Left forelimb (tissue), 1 donor: Measurements from ENCODE around the gene TMEM128.
"Not testable (repeated sequence)": the region's sequence is repeated elsewhere in the genome, so short reads cannot be mapped to it uniquely, and the experiment has no call there.

Experiments
- DNase-seq: peaks from one replicate; pipeline ENCODE4 v3.0.0-alpha.2; 2018; ENCODE audit warnings: low spot score

TMEM128 gene

GRCh38 chr4:4248029-4248884, at the start of gene TMEM128:
TMEM128 (minus strand) TSS chr4:4248223; CDS start chr4:4248202, 21 bp downstream.
- peak; percentile 97 for DNase-seq

GRCh38 chr4:4296283-4296846, 48.3 kb upstream of the TMEM128 start:
- DNase-seq: no peak

GRCh38 chr4:4293279-4293678, 45.3 kb upstream of the TMEM128 start:
- no peak for DNase-seq

GRCh38 chr4:4289941-4290850, 42.2 kb upstream of the TMEM128 start, which contains the start of the genes LYAR and ZBTB49:
LYAR (minus strand) TSS chr4:4290154; CDS start chr4:4283742, 6,412 bp downstream.
ZBTB49 (plus strand) TSS chr4:4290251; CDS start chr4:4299946, 9,695 bp downstream.
- peak; percentile 96 for DNase-seq

- DNase-seq: no peak
Measured at GRCh38 chr4:4289597-4289940, 41.5 kb upstream of the TMEM128 start.

DNA sequence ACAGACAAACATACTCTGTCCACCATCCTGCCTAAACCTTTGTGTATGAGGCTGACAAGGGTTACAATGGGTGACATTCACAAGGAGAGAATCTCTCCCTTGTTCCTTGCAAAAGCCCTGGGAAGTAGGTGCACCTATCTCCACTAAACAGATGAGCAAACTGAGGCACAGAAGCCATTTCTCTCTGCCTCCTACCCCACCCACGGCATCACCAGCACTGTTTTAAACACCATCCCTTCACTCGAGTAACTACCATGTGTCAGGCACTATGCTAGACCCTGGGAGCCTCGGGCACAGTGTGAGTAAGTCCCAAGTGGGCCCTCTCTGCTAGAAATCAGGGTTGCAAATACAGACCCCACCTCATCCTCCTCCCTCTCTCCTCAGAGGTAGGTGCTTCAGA, 41.0 kb upstream of the TMEM128 start:
- DNase-seq: no peak

- no peak for DNase-seq
Measured at GRCh38 chr4:4288098-4288497, 40.1 kb upstream of the TMEM128 start.

- DNase-seq: no peak
Measured at GRCh38 chr4:4284827-4285618, 37.0 kb upstream of the TMEM128 start.

- DNase-seq: no peak
Measured at GRCh38 chr4:4281787-4282186, 33.8 kb upstream of the TMEM128 start.

DNA sequence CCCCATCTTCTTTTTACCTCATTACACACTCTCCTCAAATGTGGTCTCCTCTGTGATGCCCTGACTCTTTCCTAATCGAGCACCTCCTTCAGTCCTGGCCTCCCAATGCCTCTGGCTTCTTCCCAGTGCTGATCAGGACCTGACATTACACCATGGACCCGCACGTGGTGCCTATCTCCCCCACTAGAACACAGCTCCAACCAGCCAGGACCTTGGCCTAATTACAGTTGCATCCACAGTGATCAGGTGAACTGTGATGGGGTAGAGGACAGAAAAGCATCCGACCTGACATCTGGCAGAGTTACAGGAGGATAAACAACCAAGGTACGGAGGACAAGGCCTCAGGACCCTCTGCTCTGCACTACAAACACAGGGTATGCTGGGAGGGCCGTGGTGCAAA, 29.5 kb upstream of the TMEM128 start:
- DNase-seq: no peak

DNA sequence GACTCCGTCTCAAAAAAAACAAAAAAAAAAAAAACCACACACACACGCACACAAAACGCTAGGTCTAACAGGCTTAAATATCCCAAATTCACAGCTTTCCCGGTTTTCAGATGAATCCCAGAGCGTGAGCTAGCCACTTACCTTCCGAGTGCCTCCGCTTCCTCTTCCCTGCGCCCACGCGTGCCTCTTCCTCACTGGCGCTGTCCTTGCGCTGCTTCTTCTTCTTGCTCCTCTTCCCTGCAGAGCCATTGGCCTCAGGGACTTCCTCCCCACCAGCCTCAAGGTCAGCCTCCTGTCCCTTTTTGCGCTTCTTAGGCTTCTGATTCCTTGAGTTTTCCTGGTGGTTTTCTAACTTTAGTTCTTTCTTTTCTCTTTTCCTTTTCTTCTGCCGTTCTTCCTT, 26.2 kb upstream of the TMEM128 start:
- no peak for DNase-seq

- no peak for DNase-seq
Measured at GRCh38 chr4:4271912-4272311, 23.9 kb upstream of the TMEM128 start.

GRCh38 chr4:4270529-4270928, 22.5 kb upstream of the TMEM128 start:
- DNase-seq: no peak

- no peak for DNase-seq
Measured at GRCh38 chr4:4269856-4270255, 21.8 kb upstream of the TMEM128 start.

- no peak for DNase-seq
Measured at GRCh38 chr4:4269331-4269731, 21.3 kb upstream of the TMEM128 start.

DNA sequence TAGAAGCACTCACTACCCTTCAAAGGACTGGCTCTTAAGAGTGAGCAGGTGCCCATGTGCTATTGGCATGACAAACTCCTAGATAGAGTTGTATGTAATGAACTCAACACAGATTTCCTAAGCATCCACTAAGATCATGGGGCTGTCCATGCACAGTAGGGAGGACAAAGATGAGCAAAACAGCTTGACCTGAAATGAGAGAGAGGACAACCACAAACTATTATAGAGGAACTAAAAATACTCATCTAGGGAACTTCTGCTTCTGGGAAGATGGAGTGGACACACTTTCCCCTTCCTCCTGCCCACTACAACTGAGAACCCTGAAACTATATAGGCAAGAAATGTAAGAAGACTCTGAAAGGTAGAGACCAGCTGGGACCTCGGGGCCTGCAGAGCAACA, 20.8 kb upstream of the TMEM128 start:
- DNase-seq: no peak

DNA sequence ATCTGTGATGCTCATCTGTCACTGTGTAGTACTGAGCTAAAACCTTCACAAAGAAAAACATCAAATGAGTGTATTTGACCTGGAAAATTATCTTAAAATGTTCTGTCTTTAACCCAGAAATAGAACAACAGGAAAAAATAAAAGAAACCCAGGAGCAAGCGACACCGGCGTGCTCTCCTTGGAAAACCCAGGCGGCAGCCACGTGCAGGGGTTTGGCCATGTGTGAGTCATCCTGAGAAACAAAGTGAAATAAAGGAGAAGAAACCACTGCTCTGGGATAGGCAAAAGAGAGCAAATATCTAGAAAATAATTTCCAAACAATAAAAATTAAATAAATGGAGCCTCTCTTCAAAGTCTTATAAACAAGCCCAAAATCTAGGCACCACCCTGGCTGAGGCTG, 20.0 kb upstream of the TMEM128 start:
- no peak for DNase-seq

- DNase-seq: no peak
Measured at GRCh38 chr4:4260185-4260751, 12.2 kb upstream of the TMEM128 start.

DNA sequence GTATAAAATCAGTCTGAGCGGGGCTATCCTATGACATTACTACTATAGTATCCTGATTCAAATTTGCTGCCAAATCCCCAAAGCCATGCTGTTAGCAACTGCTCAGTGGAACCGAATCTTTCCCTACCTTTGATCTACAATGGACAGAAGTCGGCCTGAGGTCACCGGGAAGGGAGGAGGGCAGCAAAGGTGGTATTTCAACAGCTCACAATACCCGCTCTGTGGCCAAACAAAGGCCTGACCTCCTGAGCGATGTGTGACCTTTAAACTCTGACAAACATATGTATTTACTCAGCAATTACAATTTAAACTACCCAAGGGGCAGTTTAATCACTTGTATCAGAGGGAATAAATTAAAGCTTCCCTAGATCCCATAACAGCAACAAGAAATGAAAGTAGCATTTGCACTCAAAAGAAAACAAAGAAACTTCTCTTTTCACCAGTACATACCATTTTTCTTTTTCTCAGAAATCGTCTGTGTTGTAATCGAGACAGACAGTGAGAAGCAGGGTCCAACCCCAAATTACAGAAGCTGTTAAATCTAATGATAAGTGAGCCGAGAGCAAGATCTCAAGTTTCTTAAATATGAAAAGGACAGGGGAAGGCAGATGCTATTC, 11.6 kb upstream of the TMEM128 start:
- DNase-seq: no peak

GRCh38 chr4:4257705-4258104, 9.7 kb upstream of the TMEM128 start:
- not testable (repeated sequence) for DNase-seq

- no peak for DNase-seq
Measured at GRCh38 chr4:4256799-4257198, 8.8 kb upstream of the TMEM128 start.
